Effector memory CD8-positive, alpha-beta T cell (primary cell): ENCODE measurements around the gene SGMS1.
"Not testable (repeated sequence)": the region's sequence is repeated elsewhere in the genome, so short reads cannot be mapped to it uniquely, and the experiment has no call there.

Experiments
- ATAC-seq: fragments of 150-1000 bp; cut with Tn5 transposase; replicated peaks from 2 replicates; pipeline ENCODE4 v1.10.0; 2021; ENCODE audit warnings: mild to moderate bottlenecking, moderate library complexity
- DNase-seq, 3 experiments: peaks; one replicate each; pipeline ENCODE4 v3.0.0; 2021
- H3K27ac Mint-ChIP-seq, 2 donors: one replicate each; pipeline ENCODE4 v1.8.0; 2022; ENCODE audit warnings: mild to moderate bottlenecking in 2 of 2, mixed read lengths in 2 of 2, moderate library complexity in 2 of 2
- H3K27me3 Mint-ChIP-seq, 2 donors: one replicate each; pipeline ENCODE4 v1.8.0; 2022; ENCODE audit warnings: mixed read lengths in 2 of 2
- H3K36me3 Mint-ChIP-seq: one replicate; pipeline ENCODE4 v1.8.0; 2022; ENCODE audit warnings: mild to moderate bottlenecking, moderate library complexity, mixed read lengths; ENCODE audit not compliant: insufficient read depth
- H3K4me1 Mint-ChIP-seq, 2 donors: one replicate each; pipeline ENCODE4 v1.8.0; 2022; ENCODE audit warnings: low read depth in 2 of 2, mixed read lengths in 2 of 2
- H3K4me3 Mint-ChIP-seq, 2 donors: one replicate each; pipeline ENCODE4 v1.8.0; 2022; ENCODE audit warnings: mild to moderate bottlenecking in 2 of 2, mixed read lengths in 2 of 2, moderate library complexity in 2 of 2
- H3K9me3 Mint-ChIP-seq, 2 donors: one replicate each; pipeline ENCODE4 v1.8.0; 2022; ENCODE audit warnings: mixed read lengths in 2 of 2

Gene SGMS1

DNA sequence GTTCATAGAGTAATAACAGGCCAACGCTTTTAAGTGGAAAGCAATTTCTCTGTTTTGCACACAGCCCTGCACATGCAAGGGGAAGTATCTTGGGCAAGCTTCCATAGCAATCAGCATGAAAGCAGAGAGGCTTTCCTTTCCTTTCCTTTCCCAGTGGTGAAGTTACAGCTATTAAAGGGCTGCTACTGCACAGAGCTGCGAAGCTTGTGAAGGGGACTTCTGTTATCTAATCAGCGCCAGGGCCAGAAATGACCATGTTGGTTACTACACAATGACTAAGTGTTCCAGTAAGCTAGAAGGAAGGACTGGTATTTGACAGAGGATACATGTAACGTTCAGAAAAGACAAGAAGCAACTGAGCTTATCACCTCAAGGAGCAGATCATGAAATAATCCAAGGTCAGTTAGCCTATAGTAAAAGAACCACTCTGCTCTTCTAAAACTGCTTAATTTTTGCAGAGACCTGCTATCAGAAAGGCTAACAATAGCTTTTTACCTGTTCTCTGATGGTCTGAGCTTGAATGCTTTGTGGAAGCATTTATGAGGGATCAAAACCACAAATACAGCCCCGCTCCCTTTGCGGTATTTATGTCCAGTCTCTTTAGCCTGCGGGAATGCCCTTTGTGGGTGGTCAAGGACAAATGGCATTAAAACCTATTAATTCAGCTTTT is 45.9 kb downstream of the SGMS1 start:
- Mint-ChIP-seq H3K4me1 (peaks cover 51 to 80% of the 10 kb centered on the region in 2 donors), H3K27me3 (no peaks in the 10 kb centered on the region), H3K36me3 (no peaks in the 10 kb centered on the region), H3K27ac (peak overlapping the region; percentile 18 to 41), H3K4me3 (no peak overlapping the region), H3K9me3 (no peaks in the 10 kb centered on the region)
- no peak for ATAC-seq
- no peak for DNase-seq

DNA sequence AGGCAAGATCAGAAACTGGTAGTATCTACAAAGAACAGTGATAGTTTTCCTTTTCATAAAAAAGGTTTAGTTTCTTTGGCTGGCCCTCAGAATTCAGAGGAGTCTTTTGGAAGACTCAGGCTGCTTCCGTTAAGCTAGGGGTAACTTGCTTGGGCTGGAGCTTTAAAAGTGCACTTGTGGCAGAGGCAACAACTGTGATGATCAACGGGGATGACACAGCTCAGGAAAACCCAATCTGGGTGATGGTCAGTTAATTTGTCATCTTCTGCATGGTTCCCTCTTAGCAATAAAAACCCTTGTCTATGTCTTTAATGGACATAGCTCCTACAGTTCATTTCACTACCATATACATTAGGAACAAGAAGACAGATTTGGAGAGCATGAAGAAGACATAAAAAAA is 46.7 kb downstream of the SGMS1 start:
- no peak for ATAC-seq
- Mint-ChIP-seq H3K9me3 (no peaks in the 10 kb centered on the region), H3K36me3 (no peaks in the 10 kb centered on the region), H3K27me3 (no peaks in the 10 kb centered on the region), H3K4me3 (no peak overlapping the region), H3K4me1 (peaks cover 55 to 83% of the 10 kb centered on the region in 2 donors), H3K27ac (peak overlapping the region; percentile 18 to 41)
- DNase-seq = no peak

DNA sequence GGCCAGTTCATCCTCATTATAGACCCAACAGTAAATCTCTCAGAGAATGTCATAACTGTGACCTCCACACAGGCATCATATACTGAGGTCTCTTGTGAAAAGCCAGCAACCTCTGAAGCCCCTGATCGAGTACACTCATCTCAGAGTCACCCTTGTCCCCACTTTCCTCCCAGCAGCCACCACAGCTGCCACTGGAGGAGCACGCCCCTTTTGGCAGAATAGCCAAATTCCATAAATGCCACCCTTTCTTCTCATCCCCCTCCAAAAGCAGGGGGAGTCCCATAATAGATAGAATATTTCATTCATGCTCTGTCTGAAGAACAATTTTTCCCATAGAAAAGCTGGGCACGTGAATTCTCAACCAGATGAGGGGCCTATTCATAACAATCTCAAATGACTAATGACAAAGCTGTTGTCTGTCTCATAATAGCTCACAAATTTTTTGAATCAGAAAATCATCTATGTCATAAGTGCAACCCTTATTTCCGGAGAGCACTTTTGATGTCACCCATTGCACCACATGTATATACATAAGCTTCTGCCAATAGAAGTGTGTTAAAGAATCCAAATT is 47.4 kb downstream of the SGMS1 start:
- no peaks in the 10 kb centered on the region for H3K9me3 Mint-ChIP-seq
- ATAC-seq = peak; percentile 64
- no peaks in the 10 kb centered on the region for H3K36me3 Mint-ChIP-seq
- H3K4me3 Mint-ChIP-seq = no peak overlapping the region
- peaks cover 51 to 79% of the 10 kb centered on the region in 2 donors for H3K4me1 Mint-ChIP-seq
- H3K27me3 Mint-ChIP-seq = no peaks in the 10 kb centered on the region
- H3K27ac Mint-ChIP-seq = peak overlapping the region; percentile 41
- DNase-seq = no peak

DNA sequence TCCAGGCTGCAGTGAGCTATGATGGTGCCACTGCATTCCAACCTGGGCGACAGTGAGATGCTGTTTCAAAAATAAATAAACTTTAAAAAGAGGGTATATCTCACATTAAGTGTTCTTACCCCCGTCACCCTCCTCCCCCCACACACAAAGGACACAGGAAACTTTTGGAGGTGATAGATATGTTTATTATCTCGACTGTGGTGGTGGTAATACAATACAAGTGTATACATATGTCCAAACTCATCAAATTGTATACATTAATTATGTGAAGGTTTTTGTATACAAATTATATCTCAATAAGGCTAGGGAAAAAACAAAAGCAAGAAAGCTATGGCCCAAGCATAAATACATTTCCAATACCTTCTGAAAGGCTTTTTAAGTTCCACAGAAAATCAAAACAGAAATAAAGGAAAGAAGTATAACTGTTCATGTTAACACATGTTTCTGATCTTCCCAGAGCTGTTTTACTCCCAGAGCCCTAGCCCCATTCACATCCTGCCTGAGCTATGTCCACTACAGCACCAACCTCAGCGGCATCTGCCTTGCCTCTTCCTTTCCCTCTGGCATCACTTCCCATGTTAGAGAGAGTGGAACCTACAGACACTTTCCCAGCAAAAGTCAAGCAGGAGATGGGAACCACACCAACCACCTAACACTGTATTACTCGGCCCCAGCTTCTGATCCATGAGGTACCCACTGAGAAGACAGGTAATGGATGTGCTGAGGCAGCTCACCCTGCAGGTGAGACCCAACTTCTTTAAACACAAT is 48.1 kb downstream of the SGMS1 start:
- Mint-ChIP-seq H3K4me3 (no peak overlapping the region), H3K9me3 (no peaks in the 10 kb centered on the region), H3K27ac (peak overlapping the region; percentile 41), H3K27me3 (no peaks in the 10 kb centered on the region), H3K36me3 (no peaks in the 10 kb centered on the region), H3K4me1 (peaks cover 46 to 74% of the 10 kb centered on the region in 2 donors)
- DNase-seq = no peak
- no peak for ATAC-seq

DNA sequence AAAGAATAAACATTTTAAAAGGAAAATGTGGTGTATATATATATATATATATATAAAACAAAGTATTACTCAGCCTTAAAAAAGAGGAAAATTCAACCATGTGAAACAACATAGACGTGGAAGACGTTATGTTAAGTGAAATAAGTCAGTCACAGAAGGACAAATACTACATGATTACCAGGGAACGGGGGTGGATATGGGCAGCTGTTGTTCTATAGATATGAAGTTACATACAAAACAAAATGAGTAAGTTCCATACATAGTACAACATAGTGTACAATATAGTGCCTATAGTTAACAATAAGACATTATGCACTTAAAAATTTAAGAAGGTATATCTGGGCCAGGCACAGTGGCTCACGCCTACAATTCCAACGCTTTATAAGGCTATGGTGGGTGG is 48.8 kb downstream of the SGMS1 start:
- Mint-ChIP-seq H3K36me3 (no peaks in the 10 kb centered on the region), H3K4me3 (no peak overlapping the region), H3K9me3 (no peaks in the 10 kb centered on the region), H3K27ac (no peak overlapping the region), H3K27me3 (no peaks in the 10 kb centered on the region), H3K4me1 (peaks cover 43 to 69% of the 10 kb centered on the region in 2 donors)
- DNase-seq = no peak
- no peak for ATAC-seq

DNA sequence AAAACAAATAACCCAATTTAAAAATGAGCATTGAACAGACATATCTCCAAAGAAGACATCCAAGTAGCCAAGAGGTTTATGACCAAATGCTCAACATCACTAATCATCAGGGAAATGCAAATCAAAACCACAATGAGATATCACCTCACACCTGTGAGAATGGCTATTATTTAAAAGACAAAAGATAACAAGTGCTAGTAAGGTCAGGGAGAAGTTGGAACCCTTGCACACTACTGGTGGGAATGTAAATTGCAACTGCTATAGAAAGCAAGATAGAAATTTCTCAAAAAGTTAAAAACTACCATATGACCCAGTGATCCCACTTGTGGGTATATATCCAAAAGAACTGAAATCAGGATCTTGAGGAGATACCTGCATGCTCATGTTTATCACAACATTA is 49.5 kb downstream of the SGMS1 start:
- Mint-ChIP-seq H3K4me1 (peaks cover 38 to 65% of the 10 kb centered on the region in 2 donors), H3K36me3 (no peaks in the 10 kb centered on the region), H3K27ac (no peak overlapping the region), H3K4me3 (no peak overlapping the region), H3K9me3 (no peaks in the 10 kb centered on the region), H3K27me3 (no peaks in the 10 kb centered on the region)
- ATAC-seq (no peak), DNase-seq (no peak)

DNA sequence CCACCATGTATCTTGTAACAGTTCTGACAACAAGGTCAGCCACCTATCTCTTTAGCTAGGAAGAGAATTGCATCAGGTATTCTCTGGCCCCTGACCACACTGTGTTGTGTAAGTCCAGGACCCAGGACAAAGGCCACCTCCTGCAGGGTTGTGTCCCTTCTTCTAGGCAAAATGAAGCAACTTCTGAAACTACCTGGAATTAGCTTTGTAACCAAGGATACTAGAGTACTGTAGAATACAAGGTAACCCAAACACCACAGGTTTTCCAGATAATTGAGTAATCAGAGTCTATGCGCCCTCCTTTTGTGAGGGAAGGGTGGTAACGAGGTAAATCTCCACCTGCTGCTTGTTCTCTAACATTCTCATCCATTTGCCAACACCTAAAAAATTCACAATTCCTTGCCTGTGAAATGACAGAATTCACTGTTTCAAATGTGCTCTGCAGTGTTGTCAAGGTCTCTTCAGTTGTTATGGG is 51.7 kb downstream of the SGMS1 start:
- no peak for ATAC-seq
- peaks cover 31 to 51% of the 10 kb centered on the region in 2 donors for H3K4me1 Mint-ChIP-seq

DNA sequence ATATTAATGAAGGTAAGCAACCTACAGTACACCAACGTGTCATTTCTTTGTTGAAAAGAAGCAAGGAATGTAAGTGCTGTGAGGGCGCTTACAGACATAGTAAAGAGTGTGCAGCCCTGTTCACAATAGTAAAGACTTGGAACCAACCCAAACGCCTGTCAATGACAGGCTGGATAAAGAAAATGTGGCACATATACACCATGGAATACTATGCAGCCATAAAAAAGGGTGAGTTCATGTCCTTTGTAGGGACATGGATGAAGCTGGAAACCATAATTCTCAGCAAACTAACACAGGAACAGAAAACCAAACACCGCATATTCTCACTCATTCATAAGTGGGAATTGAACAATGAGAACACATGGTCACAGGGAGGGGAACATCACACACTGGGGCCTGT is 55.0 kb downstream of the SGMS1 start:
- H3K27me3 Mint-ChIP-seq, H3K36me3 Mint-ChIP-seq, H3K4me3 Mint-ChIP-seq, ATAC-seq, H3K27ac Mint-ChIP-seq, DNase-seq, H3K9me3 Mint-ChIP-seq: not testable (repeated sequence)
- H3K4me1 Mint-ChIP-seq = peaks cover 17 to 30% of the 10 kb centered on the region in 2 donors

More for the DNA sequence above, 51.7 kb downstream of the SGMS1 start:
- Mint-ChIP-seq H3K4me3 (no peak overlapping the region), H3K9me3 (no peaks in the 10 kb centered on the region), H3K27ac (no peak overlapping the region), H3K36me3 (no peaks in the 10 kb centered on the region), H3K27me3 (no peaks in the 10 kb centered on the region)
- DNase-seq = no peak

DNA sequence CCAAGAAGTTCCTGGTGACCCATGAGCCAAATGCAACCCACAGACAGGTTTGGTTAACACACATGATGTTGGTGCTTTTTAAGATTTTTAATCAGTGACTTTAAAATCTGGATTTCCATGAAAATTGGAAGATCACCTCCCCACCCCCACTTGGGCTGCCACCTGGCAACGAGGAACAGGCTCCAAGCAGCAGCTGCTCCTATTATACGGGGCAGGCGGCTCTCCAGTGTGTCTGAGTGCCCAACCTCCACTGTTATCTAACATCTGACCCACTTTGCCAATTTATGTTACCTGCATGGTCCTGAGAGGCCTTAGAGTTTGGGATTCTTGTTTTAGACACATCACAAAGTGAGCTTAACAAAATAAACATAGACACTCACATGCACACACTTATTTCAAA is 56.4 kb downstream of the SGMS1 start:
- Mint-ChIP-seq H3K27ac (no peak overlapping the region), H3K4me1 (peaks cover 15 to 26% of the 10 kb centered on the region in 2 donors), H3K4me3 (no peak overlapping the region), H3K27me3 (no peaks in the 10 kb centered on the region), H3K36me3 (no peaks in the 10 kb centered on the region), H3K9me3 (no peaks in the 10 kb centered on the region)
- DNase-seq (no peak), ATAC-seq (no peak)

DNA sequence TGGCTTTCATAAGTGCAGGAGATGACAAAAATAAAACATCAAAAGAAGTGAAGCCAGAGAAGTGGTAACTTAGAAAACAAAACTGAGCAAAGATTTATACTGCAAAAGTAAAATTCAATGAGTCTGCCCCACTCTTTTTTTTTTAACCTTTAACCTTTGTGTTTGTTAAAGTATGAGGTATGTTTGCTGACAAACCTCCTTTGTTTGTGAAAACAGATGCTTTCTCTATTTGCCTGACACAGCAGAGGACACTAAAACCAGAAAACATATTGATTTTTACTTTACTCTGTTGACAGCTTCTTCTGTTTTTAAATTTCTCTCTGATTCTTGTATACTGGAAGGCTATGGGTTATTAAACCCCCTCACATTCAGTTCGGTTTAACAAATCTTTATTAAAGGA is 57.6 kb downstream of the SGMS1 start:
- ATAC-seq (no peak), DNase-seq (no peak)
- Mint-ChIP-seq H3K4me1 (peaks cover 17 to 28% of the 10 kb centered on the region in 2 donors), H3K9me3 (no peaks in the 10 kb centered on the region), H3K4me3 (no peak overlapping the region), H3K27ac (no peak overlapping the region), H3K36me3 (no peaks in the 10 kb centered on the region), H3K27me3 (no peaks in the 10 kb centered on the region)

DNA sequence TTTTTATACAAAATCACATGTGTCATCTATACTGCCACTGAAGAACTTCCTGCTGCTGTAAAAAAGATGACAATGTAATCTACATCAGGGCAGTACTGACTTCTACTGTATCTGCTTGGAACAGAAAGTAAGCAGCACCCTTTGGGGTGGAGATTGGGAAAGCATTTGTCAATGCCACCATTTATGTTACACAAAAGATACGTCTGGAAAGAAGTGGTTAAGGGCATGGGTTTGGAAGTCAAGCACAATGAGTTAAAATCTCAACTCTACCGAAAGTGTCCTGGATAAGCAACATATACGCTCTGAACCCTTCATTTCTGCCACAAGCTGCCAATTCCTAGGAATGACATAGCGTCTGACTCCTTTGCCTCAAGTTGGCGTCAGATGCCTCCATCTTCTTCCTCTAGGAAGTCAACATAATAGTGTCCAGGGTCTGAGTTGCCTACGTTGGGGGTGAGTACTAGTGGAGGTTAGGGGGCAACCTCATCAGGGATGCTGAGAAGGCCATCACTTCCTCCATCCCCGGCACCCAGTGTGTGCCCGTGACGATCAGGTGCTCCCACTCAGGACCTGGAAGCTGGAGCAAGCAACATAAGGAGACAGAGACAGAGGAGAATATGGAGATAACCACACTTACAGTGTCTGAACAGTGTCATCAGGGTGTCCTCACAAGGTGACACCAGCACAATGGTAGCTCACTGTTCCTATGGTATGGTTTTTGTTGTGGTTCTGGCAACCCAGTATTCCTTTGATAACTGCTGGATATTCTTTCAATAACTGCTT is 58.3 kb downstream of the SGMS1 start:
- DNase-seq = no peak
- ATAC-seq = no peak
- Mint-ChIP-seq H3K4me3 (no peak overlapping the region), H3K36me3 (no peaks in the 10 kb centered on the region), H3K27me3 (no peaks in the 10 kb centered on the region), H3K9me3 (no peaks in the 10 kb centered on the region), H3K4me1 (peaks cover 17 to 28% of the 10 kb centered on the region in 2 donors), H3K27ac (no peak overlapping the region)

DNA sequence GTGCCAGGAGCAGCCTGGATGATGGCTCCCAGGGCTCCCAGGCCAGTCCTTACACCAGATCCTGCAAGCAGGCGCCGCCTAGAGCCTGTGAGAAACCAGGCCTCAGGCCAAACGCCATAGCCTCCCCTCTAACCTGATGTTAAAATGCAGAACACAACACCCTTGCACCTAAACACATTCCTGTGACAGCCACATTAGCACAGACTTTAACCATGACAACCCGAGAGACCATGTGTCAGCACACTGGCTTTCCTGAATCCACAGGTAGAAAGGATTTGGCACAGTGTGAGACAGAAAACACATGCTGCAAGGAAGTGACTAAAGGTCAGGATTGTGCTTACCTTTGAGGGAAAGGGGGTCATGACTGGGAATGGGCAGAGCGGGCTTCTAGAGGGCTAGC is 59.9 kb downstream of the SGMS1 start:
- H3K27me3 Mint-ChIP-seq = no peaks in the 10 kb centered on the region

DNA sequence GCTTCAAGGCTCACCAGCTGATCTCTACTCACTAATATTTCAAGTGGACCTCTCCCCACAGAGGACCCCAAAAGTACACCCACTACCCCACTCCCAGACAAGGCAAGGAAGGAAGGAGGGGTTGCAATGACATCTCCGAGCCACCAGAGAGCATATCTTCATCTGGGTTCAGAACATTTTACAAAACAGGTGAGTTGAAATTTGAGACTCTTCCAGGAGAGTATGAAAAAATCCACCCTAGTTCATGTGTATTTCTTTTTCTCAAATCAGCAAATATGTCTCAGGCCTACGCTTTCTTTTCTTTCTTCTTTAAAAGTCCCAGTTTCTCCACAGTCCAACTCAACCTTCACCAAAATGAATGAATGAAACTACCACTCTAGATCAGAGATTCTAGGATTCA is 61.9 kb downstream of the SGMS1 start:
- Mint-ChIP-seq H3K27me3 (no peaks in the 10 kb centered on the region), H3K9me3 (no peaks in the 10 kb centered on the region), H3K27ac (peak overlapping the region in 1 of 2 donors; percentile 28), H3K4me3 (no peak overlapping the region), H3K36me3 (no peaks in the 10 kb centered on the region), H3K4me1 (peaks cover 19 to 33% of the 10 kb centered on the region in 2 donors)
- ATAC-seq (peak; percentile 36), DNase-seq (no peak)

More for the DNA sequence above, 59.9 kb downstream of the SGMS1 start:
- ATAC-seq = no peak
- H3K27ac Mint-ChIP-seq = peak overlapping the region in 1 of 2 donors; percentile 18
- no peak for DNase-seq
- no peak overlapping the region for H3K4me3 Mint-ChIP-seq
- peaks cover 19 to 31% of the 10 kb centered on the region in 2 donors for H3K4me1 Mint-ChIP-seq
- no peaks in the 10 kb centered on the region for H3K36me3 Mint-ChIP-seq
- no peaks in the 10 kb centered on the region for H3K9me3 Mint-ChIP-seq
